PC-3 (cell line): ENCODE data around the gene EXO1.

ENCODE experiments used
- CTCF ChIP-seq: fragments of 300-600 bp; sonication (generic); conservative IDR thresholded peaks from 2 replicates; pipeline ENCODE4 v1.5.1; 2017; ENCODE audit warnings: antibody characterized with exemption, low read depth, mild to moderate bottlenecking, low read length
- EZH2 ChIP-seq: fragments of 300-600 bp; sonication (generic); IDR thresholded peaks from one replicate; pipeline ENCODE4 v1.6.1; 2017; ENCODE audit warnings: antibody characterized with exemption, mild to moderate bottlenecking, low read length; ENCODE audit not compliant: unreplicated experiment
- EZH2phosphoT487 ChIP-seq: fragments of 300-600 bp; sonication (generic); IDR thresholded peaks from 2 replicates; pipeline ENCODE4 v1.6.1; 2018; ENCODE audit warnings: mild to moderate bottlenecking, antibody characterized with exemption, low read length, borderline replicate concordance

- TF ChIP-seq CTCF (no peak), EZH2 (no peak), EZH2phosphoT487 (no peak)
These were observed 29.9 kb upstream of the EXO1 start for GRCh38 chr1:241817956-241818612.
